NCI-H345 treated with DMSO at 0.1 percent for 48 hours (cell line): Measurements from ENCODE around the gene RAB22A.
A peak's percentile ranks its signal among the peaks of the same experiment; 100 is the strongest.

Source experiments
- DNase-seq: peaks from one replicate; lab custom pipeline; 2025; ENCODE audit not compliant: unreplicated experiment; lab: John Stamatoyannopoulos, UW

The RAB22A gene

GRCh38 chr20:58300321-58300720 lies 9.2 kb upstream of the RAB22A start:
- DNase-seq, result no peak

- no peak for DNase-seq
Measured at GRCh38 chr20:58303547-58303946, 6.0 kb upstream of the RAB22A start.

GRCh38 chr20:58305061-58305460 lies 4.5 kb upstream of the RAB22A start:
- no peak for DNase-seq

- no peak for DNase-seq
Measured at GRCh38 chr20:58306421-58307261, 2.9 kb upstream of the RAB22A start.

- DNase-seq, result no peak
Measured at GRCh38 chr20:58307270-58307669, 2.2 kb upstream of the RAB22A start.

GRCh38 chr20:58308290-58308679 lies 1.2 kb upstream of the RAB22A start:
- no peak for DNase-seq

GRCh38 chr20:58308680-58309527 lies 611 bp upstream of the RAB22A start:
- no peak for DNase-seq

- no peak for DNase-seq
Measured at GRCh38 chr20:58310291-58310782, 822 bp downstream of the RAB22A start.

GRCh38 chr20:58312836-58313235 lies 3.3 kb downstream of the RAB22A start:
- no peak for DNase-seq

GRCh38 chr20:58313396-58313795 lies 3.9 kb downstream of the RAB22A start:
- no peak for DNase-seq

- no peak for DNase-seq
Measured at GRCh38 chr20:58321205-58321604, 11.7 kb downstream of the RAB22A start.

GRCh38 chr20:58322083-58322482 lies 12.6 kb downstream of the RAB22A start:
- no peak for DNase-seq

- DNase-seq, result no peak
Measured at GRCh38 chr20:58325912-58326311, 16.4 kb downstream of the RAB22A start.

GRCh38 chr20:58327211-58327610 lies 17.7 kb downstream of the RAB22A start:
- no peak for DNase-seq

- no peak for DNase-seq
Measured at GRCh38 chr20:58328836-58329235, 19.3 kb downstream of the RAB22A start.

- DNase-seq, result no peak
Measured at GRCh38 chr20:58329711-58330110, 20.2 kb downstream of the RAB22A start.

- no peak for DNase-seq
Measured at GRCh38 chr20:58330249-58330648, 20.7 kb downstream of the RAB22A start.

GRCh38 chr20:58330687-58331086 lies 21.2 kb downstream of the RAB22A start:
- no peak for DNase-seq

GRCh38 chr20:58331961-58332551 lies 22.5 kb downstream of the RAB22A start:
- DNase-seq, result peak; percentile 45

- DNase-seq, result no peak
Measured at GRCh38 chr20:58339741-58340140, 30.2 kb downstream of the RAB22A start.

- no peak for DNase-seq
Measured at GRCh38 chr20:58340151-58340550, 30.6 kb downstream of the RAB22A start.

- DNase-seq, result no peak
Measured at GRCh38 chr20:58340853-58341252, 31.3 kb downstream of the RAB22A start.
